HEK293 (cell line): ENCODE measurements around the gene RXRG.

Experiments
- CTCF ChIA-PET: fragments of 350-600 bp; formaldehyde crosslinking; extraction: SDS; loops from one replicate; lab custom pipeline; 2021; ENCODE audit warnings: antibody characterized with exemption; lab: Yijun Ruan, JAX
- POLR2A ChIA-PET: fragments of 300-600 bp; formaldehyde crosslinking; extraction: SDS; loops from one replicate; lab custom pipeline; 2020; ENCODE audit warnings: antibody characterized with exemption, inconsistent platforms; lab: Yijun Ruan, JAX
- H3K27ac ChIP-seq: fragments of 200-500 bp; sonication (Bioruptor generic); 2 replicates; pipeline ENCODE4 v1.5.1; 2014; ENCODE audit warnings: low read depth, low read length, control low read depth, inconsistent platforms; ENCODE audit errors: extremely low read depth
- H3K36me3 ChIP-seq, 2 experiments: fragments of 200-500 bp in 1 of 2; sonication (Bioruptor generic) in 1 of 2; 1 replicate in 1 of 2; 2 replicates in 1 of 2; pipeline ENCODE4 v1.5.1; 2014 to 2017; ENCODE audit warnings: inconsistent platforms in 2 of 2, low read length in 2 of 2; ENCODE audit not compliant: control insufficient read depth in 2 of 2, insufficient read depth in 1 of 2
- H3K4me1 ChIP-seq: fragments of 200-500 bp; sonication (Bioruptor generic); 2 replicates; pipeline ENCODE4 v1.5.1; 2014; ENCODE audit warnings: mild to moderate bottlenecking, low read length, inconsistent platforms; ENCODE audit not compliant: control insufficient read depth, insufficient read depth
- H3K4me3 ChIP-seq: 2 replicates; pipeline ENCODE4 v1.5.1; 2011; ENCODE audit warnings: low read depth, mild to moderate bottlenecking, control low read depth, low read length, moderate library complexity
- H3K9me3 ChIP-seq: fragments of 200-500 bp; sonication (Bioruptor generic); 2 replicates; pipeline ENCODE4 v1.5.1; 2014; ENCODE audit warnings: low read depth, low read length, inconsistent platforms; ENCODE audit not compliant: control insufficient read depth, insufficient read depth
- AEBP2 ChIP-seq: fragments of 450-650 bp; formaldehyde crosslinking; IDR thresholded peaks from 2 replicates; pipeline ENCODE4 v1.5.1; 2016; ENCODE audit warnings: missing biosample characterization, missing genetic modification characterization, borderline replicate concordance
- BCL11A ChIP-seq: fragments of 450-650 bp; formaldehyde crosslinking; IDR thresholded peaks from 2 replicates; pipeline ENCODE4 v1.5.1; 2016; ENCODE audit warnings: low read depth, missing biosample characterization, missing genetic modification characterization
- GFI1B ChIP-seq: fragments of 450-650 bp; formaldehyde crosslinking; IDR thresholded peaks from 2 replicates; pipeline ENCODE4 v1.5.1; 2016; ENCODE audit warnings: missing biosample characterization, missing genetic modification characterization
- INSM2 ChIP-seq: fragments of 450-650 bp; formaldehyde crosslinking; IDR thresholded peaks from 2 replicates; pipeline ENCODE4 v1.5.1; 2016; ENCODE audit warnings: missing biosample characterization, missing genetic modification characterization
- KLF10 ChIP-seq: fragments of 450-650 bp; IDR thresholded peaks from 2 replicates; pipeline ENCODE4 v1.5.1; 2018; ENCODE audit warnings: missing biosample characterization, mild to moderate bottlenecking, missing genetic modification characterization
- MYNN ChIP-seq: fragments of 450-650 bp; formaldehyde crosslinking; IDR thresholded peaks from 2 replicates; pipeline ENCODE4 v1.5.1; 2016; ENCODE audit warnings: missing biosample characterization, missing genetic modification characterization, borderline replicate concordance
- YY1 ChIP-seq: fragments of 450-650 bp; formaldehyde crosslinking; IDR thresholded peaks from 2 replicates; pipeline ENCODE4 v1.5.1; 2018; ENCODE audit warnings: missing biosample characterization, missing genetic modification characterization
- ZBTB8A ChIP-seq: fragments of 450-650 bp; formaldehyde crosslinking; IDR thresholded peaks from 2 replicates; pipeline ENCODE4 v1.5.1; 2016; ENCODE audit warnings: missing biosample characterization, missing genetic modification characterization
- ZFP37 ChIP-seq: fragments of 450-650 bp; formaldehyde crosslinking; IDR thresholded peaks from 2 replicates; pipeline ENCODE4 v1.5.1; 2016; ENCODE audit warnings: missing biosample characterization, missing genetic modification characterization
- ZNF10 ChIP-seq: fragments of 450-650 bp; formaldehyde crosslinking; IDR thresholded peaks from 2 replicates; pipeline ENCODE4 v1.5.1; 2017; ENCODE audit warnings: missing biosample characterization, missing genetic modification characterization
- ZNF16 ChIP-seq: fragments of 450-650 bp; formaldehyde crosslinking; IDR thresholded peaks from 2 replicates; pipeline ENCODE4 v1.5.1; 2016; ENCODE audit warnings: low read depth, missing biosample characterization, missing genetic modification characterization
- ZNF169 ChIP-seq: fragments of 450-650 bp; formaldehyde crosslinking; IDR thresholded peaks from 2 replicates; pipeline ENCODE4 v1.5.1; 2016; ENCODE audit warnings: missing biosample characterization, missing genetic modification characterization
- ZNF211 ChIP-seq: fragments of 450-650 bp; formaldehyde crosslinking; IDR thresholded peaks from 2 replicates; pipeline ENCODE4 v1.5.1; 2016; ENCODE audit warnings: low read depth, missing biosample characterization, missing genetic modification characterization
- ZNF23 ChIP-seq: fragments of 450-650 bp; formaldehyde crosslinking; IDR thresholded peaks from 2 replicates; pipeline ENCODE4 v1.5.1; 2016; ENCODE audit warnings: missing biosample characterization, missing genetic modification characterization, borderline replicate concordance
- ZNF26 ChIP-seq: fragments of 450-650 bp; formaldehyde crosslinking; IDR thresholded peaks from 2 replicates; pipeline ENCODE4 v1.5.1; 2016; ENCODE audit warnings: missing biosample characterization, missing genetic modification characterization
- ZNF324 ChIP-seq: fragments of 450-650 bp; formaldehyde crosslinking; IDR thresholded peaks from 2 replicates; pipeline ENCODE4 v1.5.1; 2016; ENCODE audit warnings: missing biosample characterization, missing genetic modification characterization
- ZNF362 ChIP-seq: fragments of 450-650 bp; formaldehyde crosslinking; IDR thresholded peaks from 2 replicates; pipeline ENCODE4 v1.5.1; 2016; ENCODE audit warnings: missing biosample characterization, missing genetic modification characterization
- ZNF394 ChIP-seq: fragments of 450-650 bp; formaldehyde crosslinking; IDR thresholded peaks from 2 replicates; pipeline ENCODE4 v1.5.1; 2016; ENCODE audit warnings: missing biosample characterization, missing genetic modification characterization, mild to moderate bottlenecking, moderate library complexity, borderline replicate concordance
- ZNF404 ChIP-seq: fragments of 450-650 bp; formaldehyde crosslinking; IDR thresholded peaks from 2 replicates; pipeline ENCODE4 v1.5.1; 2017; ENCODE audit warnings: missing biosample characterization, missing genetic modification characterization
- ZNF48 ChIP-seq: fragments of 450-650 bp; formaldehyde crosslinking; IDR thresholded peaks from 2 replicates; pipeline ENCODE4 v1.5.1; 2016; ENCODE audit warnings: missing biosample characterization, missing genetic modification characterization
- ZNF560 ChIP-seq: fragments of 450-650 bp; formaldehyde crosslinking; IDR thresholded peaks from 2 replicates; pipeline ENCODE4 v1.5.1; 2017; ENCODE audit warnings: missing biosample characterization, missing genetic modification characterization, borderline replicate concordance
- ZNF600 ChIP-seq: fragments of 450-650 bp; formaldehyde crosslinking; IDR thresholded peaks from 2 replicates; pipeline ENCODE4 v1.5.1; 2016; ENCODE audit warnings: missing biosample characterization, missing genetic modification characterization
- ZNF654 ChIP-seq: fragments of 450-650 bp; formaldehyde crosslinking; IDR thresholded peaks from 2 replicates; pipeline ENCODE4 v1.5.1; 2016; ENCODE audit warnings: low read depth, missing biosample characterization, missing genetic modification characterization
- ZNF664 ChIP-seq: fragments of 450-650 bp; formaldehyde crosslinking; IDR thresholded peaks from 2 replicates; pipeline ENCODE4 v1.5.1; 2016; ENCODE audit warnings: missing biosample characterization, missing genetic modification characterization
- ZNF670 ChIP-seq: fragments of 450-650 bp; formaldehyde crosslinking; IDR thresholded peaks from 2 replicates; pipeline ENCODE4 v1.5.1; 2016; ENCODE audit warnings: missing biosample characterization, missing genetic modification characterization, low read depth
- ZNF768 ChIP-seq: fragments of 450-650 bp; formaldehyde crosslinking; IDR thresholded peaks from 2 replicates; pipeline ENCODE4 v1.5.1; 2018; ENCODE audit warnings: missing biosample characterization, mild to moderate bottlenecking, missing genetic modification characterization
- ZSCAN4 ChIP-seq: fragments of 450-650 bp; formaldehyde crosslinking; IDR thresholded peaks from 2 replicates; pipeline ENCODE4 v1.5.1; 2017; ENCODE audit warnings: missing biosample characterization, missing genetic modification characterization

Gene RXRG

GRCh38 chr1:165441166-165441880 is 3.6 kb downstream of the RXRG start:
- H3K36me3 ChIP-seq = no peaks in the 10 kb centered on the region
- no peak overlapping the region for H3K27ac ChIP-seq
- H3K9me3 ChIP-seq = no peaks in the 10 kb centered on the region
- H3K4me3 ChIP-seq = no peak overlapping the region
- POLR2A ChIA-PET = no interaction called here
- TF ChIP-seq INSM2 = no peak
- TF ChIP-seq GFI1B (tag by site-specific recombination) = no peak
- TF ChIP-seq MYNN (tag by site-specific recombination) = no peak
- no peak for TF ChIP-seq ZNF362
- TF ChIP-seq YY1 = no peak
- no peak for TF ChIP-seq ZNF654 (tag by site-specific recombination)
- TF ChIP-seq, all 188 proteins: peak for 0
- CTCF ChIA-PET = interaction anchor here (0.9 kb wide), 1 partner anchor 23 kb away, joined by 3 read pairs; no protein-coding TSS in a partner anchor
- H3K4me1 ChIP-seq = no peaks in the 10 kb centered on the region

- ChIA-PET CTCF (interaction anchor here (0.6 kb wide), 1 partner anchor 272 kb away, joined by 3 read pairs; no protein-coding TSS in a partner anchor), POLR2A (no interaction called here)
- no peaks in the 10 kb centered on the region for H3K4me1 ChIP-seq
- H3K36me3 ChIP-seq = no peaks in the 10 kb centered on the region
- TF ChIP-seq ZNF48 (no peak), ZNF10 (tag by site-specific recombination) (no peak), ZNF670 (tag by site-specific recombination) (no peak), ZNF324 (no peak), ZNF394 (no peak), ZNF211 (tag by site-specific recombination) (no peak), ZBTB8A (tag by site-specific recombination) (no peak), BCL11A (tag by site-specific recombination) (no peak), ZSCAN4 (tag by site-specific recombination) (no peak), ZNF768 (tag by site-specific recombination) (no peak), ZNF169 (tag by site-specific recombination) (no peak), ZNF404 (tag by site-specific recombination) (no peak), ZNF16 (tag by site-specific recombination) (no peak)
- H3K27ac ChIP-seq = no peak overlapping the region
- H3K4me3 ChIP-seq = no peak overlapping the region
- no peaks in the 10 kb centered on the region for H3K9me3 ChIP-seq
These were observed 5.6 kb downstream of the RXRG start for GRCh38 chr1:165439330-165439729.

GRCh38 chr1:165436994-165437393 is 7.9 kb downstream of the RXRG start:
- Histone ChIP-seq H3K27ac (no peak overlapping the region), H3K4me3 (no peak overlapping the region), H3K36me3 (no peaks in the 10 kb centered on the region), H3K9me3 (no peaks in the 10 kb centered on the region), H3K4me1 (no peaks in the 10 kb centered on the region)
- ChIA-PET CTCF (no interaction called here), POLR2A (no interaction called here)
- TF ChIP-seq ZNF560 (no peak), KLF10 (tag by site-specific recombination) (no peak), ZFP37 (tag by site-specific recombination) (no peak), ZNF600 (tag by site-specific recombination) (no peak), ZNF23 (no peak), ZNF664 (no peak), ZNF26 (no peak), AEBP2 (tag by site-specific recombination) (no peak)
